Omental fat pad (tissue), 4 donors: ENCODE results near the gene GSKIP. TPM values are rescaled to one million over a fixed set of nuclear protein-coding genes. Genes with fewer than 3 reads are reported as not detected.
A peak's percentile ranks its signal among the peaks of the same experiment; 100 is the strongest.

ENCODE experiments used
- ATAC-seq: fragments of 150-250 bp; one replicate; pipeline ENCODE4 v1.9.1; 2016; ENCODE audit warnings: mild to moderate bottlenecking, moderate library complexity; ENCODE audit not compliant: low FRiP score
- DNase-seq: peaks from one replicate; pipeline ENCODE4 v3.0.0-alpha.2; 2019; ENCODE audit warnings: low spot score
- small RNA-seq: library from RNA; depleted of rRNA; stranded (forward); fragments of <200 nt; gene quantifications from one replicate; pipeline ENCODE3, GENCODE V24; 2016
- total RNA-seq, 4 donors: library from RNA; depleted of rRNA; stranded (reverse); fragments of >200 nt; gene quantifications; one replicate each; pipeline ENCODE4 v1.1.0, GENCODE V29; 2016
- TF ChIP-seq, protein P1 (sequence below), 3 donors: fragments of 450-650 bp; IDR thresholded peaks; one replicate each; pipeline ENCODE4 v1.5.1; 2016 to 2017; ENCODE audit warnings: antibody characterized with exemption in 3 of 3, mild to moderate bottlenecking in 3 of 3, moderate library complexity in 2 of 3

The GSKIP gene
- total RNA-seq, 4 donors from 2014 or later = 10.6 to 32.8 (median 16.4) TPM

DNA sequence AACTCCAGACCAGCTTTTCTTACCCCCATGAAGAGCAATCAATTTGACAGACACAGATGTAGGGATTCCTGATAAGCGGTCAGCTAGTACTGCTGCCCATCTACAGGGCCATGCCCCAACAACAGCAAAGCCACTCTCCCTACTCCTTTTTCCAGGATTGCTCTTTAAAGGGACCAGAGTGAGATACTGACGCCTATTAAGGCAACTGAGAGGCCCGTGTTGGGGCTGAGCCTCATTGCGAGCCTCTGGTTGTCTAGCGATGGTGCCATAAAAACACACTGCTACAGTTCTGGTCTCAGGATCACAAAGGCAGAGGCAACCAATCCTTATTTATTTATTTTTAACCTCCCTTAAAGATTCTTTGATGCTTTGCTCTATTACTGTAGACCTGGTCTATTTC lies 59.7 kb downstream of the GSKIP start:
- DNase-seq = no peak
- ATAC-seq = no peak
- TF ChIP-seq, protein P1, sequence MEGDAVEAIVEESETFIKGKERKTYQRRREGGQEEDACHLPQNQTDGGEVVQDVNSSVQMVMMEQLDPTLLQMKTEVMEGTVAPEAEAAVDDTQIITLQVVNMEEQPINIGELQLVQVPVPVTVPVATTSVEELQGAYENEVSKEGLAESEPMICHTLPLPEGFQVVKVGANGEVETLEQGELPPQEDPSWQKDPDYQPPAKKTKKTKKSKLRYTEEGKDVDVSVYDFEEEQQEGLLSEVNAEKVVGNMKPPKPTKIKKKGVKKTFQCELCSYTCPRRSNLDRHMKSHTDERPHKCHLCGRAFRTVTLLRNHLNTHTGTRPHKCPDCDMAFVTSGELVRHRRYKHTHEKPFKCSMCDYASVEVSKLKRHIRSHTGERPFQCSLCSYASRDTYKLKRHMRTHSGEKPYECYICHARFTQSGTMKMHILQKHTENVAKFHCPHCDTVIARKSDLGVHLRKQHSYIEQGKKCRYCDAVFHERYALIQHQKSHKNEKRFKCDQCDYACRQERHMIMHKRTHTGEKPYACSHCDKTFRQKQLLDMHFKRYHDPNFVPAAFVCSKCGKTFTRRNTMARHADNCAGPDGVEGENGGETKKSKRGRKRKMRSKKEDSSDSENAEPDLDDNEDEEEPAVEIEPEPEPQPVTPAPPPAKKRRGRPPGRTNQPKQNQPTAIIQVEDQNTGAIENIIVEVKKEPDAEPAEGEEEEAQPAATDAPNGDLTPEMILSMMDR (IDR thresholded peaks at IDR 0.05) = no peak

DNA sequence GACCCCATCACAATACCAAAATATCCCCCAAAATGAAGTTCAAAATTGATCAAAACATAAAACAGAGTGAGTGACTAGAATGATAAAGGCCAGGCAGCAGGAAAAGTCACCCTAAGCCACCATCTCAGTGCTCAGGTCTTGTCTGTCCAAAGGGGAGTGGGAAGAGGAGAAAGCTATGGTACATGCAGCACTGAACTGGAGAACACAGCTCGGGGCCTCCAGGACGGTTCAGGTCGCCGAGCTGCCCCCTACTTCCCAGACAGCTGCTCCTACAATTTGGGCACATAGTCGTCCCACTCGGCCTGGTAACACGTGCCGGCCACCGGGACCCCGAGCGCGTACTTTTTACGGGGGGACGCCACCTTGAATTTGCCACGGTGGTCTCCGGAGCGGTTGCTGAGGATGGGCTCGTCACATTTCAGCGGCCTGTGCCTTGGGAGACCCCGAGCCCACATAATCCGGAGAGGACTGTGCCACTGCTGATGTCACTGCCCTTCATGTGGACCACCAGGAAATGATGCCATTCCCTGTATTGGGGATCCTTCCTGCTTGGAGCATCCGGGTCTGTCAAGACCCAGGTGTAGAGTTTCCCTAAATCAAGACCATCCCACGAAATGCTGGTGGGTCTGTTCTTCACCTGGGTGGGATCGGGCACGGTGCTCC lies 60.3 kb downstream of the GSKIP start:
- ATAC-seq = no peak
- no peak for DNase-seq
- TF ChIP-seq, protein P1 (IDR thresholded peaks at IDR 0.05) = no peak

DNA sequence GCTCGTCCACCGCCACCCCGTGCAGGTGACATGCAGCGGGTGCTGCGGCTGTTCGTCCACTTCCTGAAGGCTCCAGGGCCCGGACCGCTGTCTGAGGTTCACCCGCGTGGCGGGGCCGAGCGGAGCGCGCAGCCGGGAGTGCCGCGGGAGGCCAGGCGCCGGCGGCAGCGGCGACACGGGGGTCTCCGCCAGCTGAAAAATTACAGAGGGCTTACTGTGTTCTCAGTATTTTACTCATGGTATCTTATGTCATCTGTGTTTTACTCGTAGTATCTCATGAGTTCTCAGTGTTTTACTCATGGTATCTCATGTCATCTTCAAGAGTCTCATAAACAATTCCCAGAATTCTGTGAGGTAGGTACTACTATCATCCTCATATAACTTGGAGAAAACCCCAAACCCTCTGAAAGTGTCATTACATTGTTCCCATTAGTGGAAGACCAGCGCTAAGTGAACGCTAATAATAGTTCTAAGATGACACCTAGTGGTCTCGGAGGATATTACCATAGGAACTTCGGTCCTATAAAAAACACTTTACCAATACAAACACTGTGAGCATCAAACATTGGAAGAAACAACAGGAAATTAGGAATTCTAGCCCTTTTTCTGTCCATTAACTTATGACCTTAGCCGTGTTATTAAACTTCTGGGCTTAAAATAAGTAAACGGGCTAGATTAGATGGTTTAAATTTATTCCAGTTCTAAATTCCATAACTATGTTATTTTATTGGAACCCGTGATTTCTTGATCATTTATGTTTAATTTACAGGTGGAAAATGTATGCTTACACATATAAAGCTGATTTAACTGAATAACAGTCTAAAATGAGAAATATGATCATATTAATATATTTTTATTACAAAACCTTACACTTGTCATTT lies 61.0 kb downstream of the GSKIP start:
- ATAC-seq = peak; percentile 68
- DNase-seq = no peak
- TF ChIP-seq, protein P1 (IDR thresholded peaks at IDR 0.05) = peak in 1 of 3 donors; percentile 82

DNA sequence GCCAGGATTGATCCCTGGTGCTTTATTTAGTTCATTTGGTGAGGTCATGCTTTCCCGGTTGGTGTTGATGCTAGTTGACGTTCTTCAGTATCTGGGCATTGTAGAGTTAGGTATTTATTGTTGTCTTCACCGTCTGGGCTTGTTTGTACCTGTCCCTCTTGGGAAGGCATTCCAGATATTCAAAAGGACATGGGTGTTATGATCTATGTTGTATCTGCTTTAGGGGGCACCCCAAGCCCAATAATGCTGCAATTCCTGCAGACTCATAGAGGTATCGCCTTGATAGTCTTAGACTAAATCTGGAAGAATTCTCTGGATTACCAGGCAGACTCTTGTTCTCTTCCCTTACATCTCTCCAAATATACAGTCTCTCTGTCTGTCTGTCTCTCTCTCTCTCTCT lies 70.7 kb downstream of the GSKIP start:
- ATAC-seq (no peak), DNase-seq (no peak)
- TF ChIP-seq, protein P1 (IDR thresholded peaks at IDR 0.05) = no peak

Small RNA genes lying within 50 kb of the gene (small RNA-seq; reads per million reads assigned to genes)
- gene RNU2-33P = not detected

Other genes with a start within 250 kb of the GSKIP start
- gene BDKRB2, start 158.7 kb upstream of the GSKIP start, total RNA-seq = 10 to 100 TPM in 3 of 4 donors, 1 to 10 TPM in 1; 4.0 to 28.0 (median 12.1) TPM
- gene BDKRB1, start 107.3 kb upstream of the GSKIP start, total RNA-seq = 10 to 100 TPM in 2 of 4 donors, not detected in 2; 11.8 to 36.5 TPM
- gene ATG2B, start 185 bp upstream of the GSKIP start, total RNA-seq = 10 to 100 TPM; 22.9 to 33.1 (median 27.3) TPM
- 1 to 10 TPM in 2 of 4 donors, under 1 TPM in 1, not detected in 1; 0.82 to 3.4 (median 1.3) TPM for gene AK7, start 28.6 kb downstream of the GSKIP start, total RNA-seq
- 100 to 1,000 TPM; 113 to 169 (median 133) TPM for gene PAPOLA, start 138.9 kb downstream of the GSKIP start, total RNA-seq